H9 (cell line): ENCODE measurements around the gene KLHDC3. TPM values are rescaled to one million over a fixed set of nuclear protein-coding genes. Genes with fewer than 3 reads are reported as not detected.

Experiments
- DNase-seq: peaks from one replicate; pipeline ENCODE4 v3.0.0-alpha.2; 2017
- H2AFZ ChIP-seq: one replicate; pipeline ENCODE4 v1.6.1; 2013; ENCODE audit warnings: mild to moderate bottlenecking, low read length, control low read depth, moderate library complexity
- H2AK5ac ChIP-seq: 2 replicates; pipeline ENCODE4 v1.6.1; 2013; ENCODE audit warnings: low read length, control low read depth, mixed read lengths; ENCODE audit not compliant: insufficient read length
- H2BK120ac ChIP-seq: one replicate; pipeline ENCODE4 v1.6.1; 2013; ENCODE audit warnings: low read depth, mild to moderate bottlenecking, low read length, control low read depth, inconsistent platforms; ENCODE audit not compliant: poor library complexity, severe bottlenecking
- H2BK12ac ChIP-seq: 2 replicates; pipeline ENCODE4 v1.6.1; 2013; ENCODE audit warnings: low read length, control low read depth, mixed read lengths, low read depth; ENCODE audit not compliant: insufficient read length
- H2BK15ac ChIP-seq: 2 replicates; pipeline ENCODE4 v1.6.1; 2013; ENCODE audit warnings: low read depth, low read length, control low read depth
- H2BK20ac ChIP-seq: one replicate; pipeline ENCODE4 v1.6.1; 2013; ENCODE audit warnings: low read depth, mild to moderate bottlenecking, low read length, control low read depth, inconsistent platforms; ENCODE audit not compliant: poor library complexity, severe bottlenecking
- H2BK5ac ChIP-seq: 2 replicates; pipeline ENCODE4 v1.6.1; 2013; ENCODE audit warnings: low read length, control low read depth, mixed read lengths; ENCODE audit not compliant: insufficient read length
- H3K14ac ChIP-seq: 2 replicates; pipeline ENCODE4 v1.6.1; 2013; ENCODE audit warnings: low read length, control low read depth; ENCODE audit not compliant: insufficient read depth
- H3K18ac ChIP-seq: 2 replicates; pipeline ENCODE4 v1.6.1; 2013; ENCODE audit warnings: low read depth, mild to moderate bottlenecking, mixed read lengths, low read length, control low read depth; ENCODE audit not compliant: insufficient read length
- H3K23ac ChIP-seq: 2 replicates; pipeline ENCODE4 v1.6.1; 2013; ENCODE audit warnings: low read length, control low read depth, mixed read lengths, low read depth; ENCODE audit not compliant: insufficient read length
- H3K23me2 ChIP-seq: 2 replicates; pipeline ENCODE4 v1.6.1; 2013; ENCODE audit warnings: low read depth, mild to moderate bottlenecking, mixed read lengths, low read length, control low read depth; ENCODE audit not compliant: insufficient read length, poor library complexity, severe bottlenecking
- H3K27ac ChIP-seq: 2 replicates; pipeline ENCODE4 v1.5.1; 2013; ENCODE audit warnings: low read length, control low read depth, mixed read lengths, low read depth; ENCODE audit not compliant: insufficient read length
- H3K27me3 ChIP-seq: 2 replicates; pipeline ENCODE4 v1.6.1; 2013; ENCODE audit warnings: low read length, control low read depth, inconsistent platforms; ENCODE audit not compliant: insufficient read depth
- H3K4ac ChIP-seq: 2 replicates; pipeline ENCODE4 v1.6.1; 2013; ENCODE audit warnings: low read depth, mild to moderate bottlenecking, control low read depth, inconsistent platforms, low read length, moderate library complexity
- H3K4me1 ChIP-seq: 2 replicates; pipeline ENCODE4 v1.6.1; 2013; ENCODE audit warnings: low read length, control low read depth, inconsistent platforms; ENCODE audit not compliant: insufficient read depth
- H3K4me2 ChIP-seq: 2 replicates; pipeline ENCODE4 v1.6.1; 2013; ENCODE audit warnings: low read length, control low read depth, mixed read lengths; ENCODE audit not compliant: insufficient read length, insufficient read depth
- H3K56ac ChIP-seq: 2 replicates; pipeline ENCODE4 v1.6.1; 2013; ENCODE audit warnings: low read depth, mild to moderate bottlenecking, mixed read lengths, low read length, control low read depth; ENCODE audit not compliant: insufficient read length
- H3K79me1 ChIP-seq: 2 replicates; pipeline ENCODE4 v1.6.1; 2013; ENCODE audit warnings: low read depth, mild to moderate bottlenecking, moderate library complexity, low read length, control low read depth, inconsistent platforms; ENCODE audit not compliant: insufficient read depth, poor library complexity, severe bottlenecking
- H3K79me2 ChIP-seq: 2 replicates; pipeline ENCODE4 v1.6.1; 2013; ENCODE audit warnings: low read length, control low read depth, inconsistent platforms; ENCODE audit not compliant: insufficient read depth
- H3K9ac ChIP-seq: 2 replicates; pipeline ENCODE4 v1.6.1; 2013; ENCODE audit warnings: low read length, control low read depth, mixed read lengths; ENCODE audit not compliant: insufficient read length; ENCODE audit errors: extremely low read depth
- H3K9me3 ChIP-seq: one replicate; pipeline ENCODE4 v1.6.1; 2013; ENCODE audit warnings: low read depth, low read length, inconsistent platforms; ENCODE audit not compliant: control insufficient read depth
- H3T11ph ChIP-seq: one replicate; pipeline ENCODE4 v1.6.1; 2013; ENCODE audit warnings: mild to moderate bottlenecking, low read length, control low read depth, inconsistent platforms
- H4K20me1 ChIP-seq: one replicate; pipeline ENCODE4 v1.6.1; 2013; ENCODE audit not compliant: control insufficient read depth, insufficient read length, insufficient read depth
- H4K5ac ChIP-seq: 2 replicates; pipeline ENCODE4 v1.6.1; 2013; ENCODE audit warnings: low read depth, mild to moderate bottlenecking, mixed read lengths, low read length, control low read depth; ENCODE audit not compliant: insufficient read length
- H4K8ac ChIP-seq: replicated peaks from 2 replicates; pipeline ENCODE4 v1.6.1; 2013; ENCODE audit warnings: low read length, control low read depth, mixed read lengths, low read depth; ENCODE audit not compliant: insufficient read length
- H4K91ac ChIP-seq: 2 replicates; pipeline ENCODE4 v1.6.1; 2013; ENCODE audit warnings: low read depth, mild to moderate bottlenecking, moderate library complexity, mixed read lengths, low read length, control low read depth; ENCODE audit not compliant: insufficient read length
- H3K27ac Mint-ChIP-seq, 3 experiments: 2 replicates in 2 of 3; 3 replicates in 1 of 3; pipeline ENCODE4 v1.8.0; 2020 to 2021; ENCODE audit warnings: mixed read lengths in 3 of 3, mild to moderate bottlenecking in 1 of 3, moderate library complexity in 1 of 3
- H3K27me3 Mint-ChIP-seq: 2 replicates; pipeline ENCODE4 v1.8.0; 2021; ENCODE audit warnings: low read depth, mild to moderate bottlenecking, moderate library complexity, mixed read lengths
- H3K36me3 Mint-ChIP-seq, 3 experiments: 2 replicates in 2 of 3; 3 replicates in 1 of 3; pipeline ENCODE4 v1.8.0; 2020 to 2021; ENCODE audit warnings: low read depth in 3 of 3, mixed read lengths in 3 of 3; ENCODE audit not compliant: insufficient read depth in 1 of 3
- H3K4me1 Mint-ChIP-seq, 2 experiments: 2 replicates each; pipeline ENCODE4 v1.8.0; 2020; ENCODE audit warnings: mixed read lengths in 2 of 2
- H3K4me3 Mint-ChIP-seq, 2 experiments: 2 replicates in 1 of 2; 3 replicates in 1 of 2; pipeline ENCODE4 v1.8.0; 2020 to 2021; ENCODE audit warnings: mild to moderate bottlenecking in 2 of 2, mixed read lengths in 2 of 2, moderate library complexity in 1 of 2
- H3K9me3 Mint-ChIP-seq, 2 experiments: 2 replicates in 1 of 2; 3 replicates in 1 of 2; pipeline ENCODE4 v1.8.0; 2020; ENCODE audit warnings: mild to moderate bottlenecking in 2 of 2, mixed read lengths in 2 of 2, moderate library complexity in 1 of 2
- WGBS: extraction: QIAGEN DNeasy Blood & Tissue Kit; methylation state at CpG from one replicate; pipeline ENCODE4 v1.1.7; 2013; ENCODE audit warnings: missing lambda C conversion rate, low lambda C conversion rate, mixed read lengths; ENCODE audit not compliant: insufficient read length; ENCODE audit errors: extremely low coverage; 5-methylcytosine and 5-hydroxymethylcytosine counted together
- total RNA-seq: library from RNA; stranded (reverse); gene quantifications from 2 replicates; pipeline ENCODE4 v1.2.1, GENCODE V29; 2021
- TF ChIP-seq, protein P1 (sequence below): fragments of 200-600 bp; sonication (generic); conservative IDR thresholded peaks from 3 replicates; pipeline ENCODE4 v1.8.0; 2021; ENCODE audit warnings: antibody characterized with exemption, mild to moderate bottlenecking

Gene KLHDC3
- total RNA-seq, 1 experiment from 2014 or later, result 146 TPM

DNA sequence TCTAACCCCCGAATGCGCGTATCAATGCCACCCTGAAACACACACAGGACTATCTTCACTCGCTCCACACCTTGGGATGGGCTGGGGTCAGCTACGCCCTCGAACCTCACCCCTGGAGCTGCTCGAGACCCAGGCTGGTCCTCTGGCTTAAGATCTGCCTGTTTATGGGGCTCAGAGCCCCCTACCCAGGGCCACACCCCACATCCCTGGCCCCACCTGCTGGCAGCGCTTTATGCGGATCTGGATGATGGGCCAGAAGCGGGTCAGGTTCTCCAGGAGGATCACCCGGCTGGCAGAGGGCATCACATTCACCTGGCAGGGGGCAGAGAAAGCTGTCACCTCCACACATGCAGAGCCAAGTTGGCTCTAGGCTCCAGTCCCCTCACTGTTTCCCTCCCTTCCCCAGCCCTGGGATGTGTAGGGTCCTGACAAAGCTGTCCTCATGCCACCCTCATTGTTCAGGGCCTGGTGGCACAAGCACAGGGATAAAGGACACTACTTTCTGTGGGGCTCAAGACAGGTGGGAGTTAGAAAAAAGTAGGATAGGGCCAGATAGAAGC lies 31.4 kb downstream of the KLHDC3 start:
- no peaks in the 10 kb centered on the region for H3K4me1 ChIP-seq
- H2BK12ac ChIP-seq, result no peak overlapping the region
- H3K27ac ChIP-seq, result no peak overlapping the region
- no peak overlapping the region for H3T11ph ChIP-seq
- H2BK120ac ChIP-seq, result no peak overlapping the region
- H3K79me1 ChIP-seq, result no peaks in the 10 kb centered on the region
- H2AFZ ChIP-seq, result no peak overlapping the region
- DNase-seq, result peak; percentile 22
- Mint-ChIP-seq H3K9me3 (no peaks in the 10 kb centered on the region; a peak in 2 of 5 replicates), H3K4me3 (no peak overlapping the region), H3K4me1 (no peaks in the 10 kb centered on the region), H3K36me3 (peaks cover 22 to 80% (median 79%) of the 10 kb centered on the region in 3 experiments), H3K27me3 (no peaks in the 10 kb centered on the region), H3K27ac (peak overlapping the region in 1 of 3 experiments; percentile 78; a peak in 2 of 7 replicates)
- H3K18ac ChIP-seq, result no peak overlapping the region
- H4K5ac ChIP-seq, result no peak overlapping the region
- H3K56ac ChIP-seq, result no peak overlapping the region
- TF ChIP-seq, protein P1, sequence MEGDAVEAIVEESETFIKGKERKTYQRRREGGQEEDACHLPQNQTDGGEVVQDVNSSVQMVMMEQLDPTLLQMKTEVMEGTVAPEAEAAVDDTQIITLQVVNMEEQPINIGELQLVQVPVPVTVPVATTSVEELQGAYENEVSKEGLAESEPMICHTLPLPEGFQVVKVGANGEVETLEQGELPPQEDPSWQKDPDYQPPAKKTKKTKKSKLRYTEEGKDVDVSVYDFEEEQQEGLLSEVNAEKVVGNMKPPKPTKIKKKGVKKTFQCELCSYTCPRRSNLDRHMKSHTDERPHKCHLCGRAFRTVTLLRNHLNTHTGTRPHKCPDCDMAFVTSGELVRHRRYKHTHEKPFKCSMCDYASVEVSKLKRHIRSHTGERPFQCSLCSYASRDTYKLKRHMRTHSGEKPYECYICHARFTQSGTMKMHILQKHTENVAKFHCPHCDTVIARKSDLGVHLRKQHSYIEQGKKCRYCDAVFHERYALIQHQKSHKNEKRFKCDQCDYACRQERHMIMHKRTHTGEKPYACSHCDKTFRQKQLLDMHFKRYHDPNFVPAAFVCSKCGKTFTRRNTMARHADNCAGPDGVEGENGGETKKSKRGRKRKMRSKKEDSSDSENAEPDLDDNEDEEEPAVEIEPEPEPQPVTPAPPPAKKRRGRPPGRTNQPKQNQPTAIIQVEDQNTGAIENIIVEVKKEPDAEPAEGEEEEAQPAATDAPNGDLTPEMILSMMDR, result no peak
- WGBS, result no CpG with 5 or more reads among the region's 11 CpGs
- no peak overlapping the region for H3K4ac ChIP-seq
- H2BK15ac ChIP-seq, result no peak overlapping the region
- no peaks in the 10 kb centered on the region for H4K20me1 ChIP-seq
- H3K9ac ChIP-seq, result no peak overlapping the region
- H2BK20ac ChIP-seq, result no peak overlapping the region
- no peaks in the 10 kb centered on the region for H3K9me3 ChIP-seq
- H3K23ac ChIP-seq, result no peak overlapping the region
- H3K23me2 ChIP-seq, result no peaks in the 10 kb centered on the region
- H3K4me2 ChIP-seq, result no peak overlapping the region
- no peak overlapping the region for H4K8ac ChIP-seq
- H4K91ac ChIP-seq, result no peak overlapping the region
- H2AK5ac ChIP-seq, result no peak overlapping the region
- H2BK5ac ChIP-seq, result no peak overlapping the region
- H3K27me3 ChIP-seq, result no peaks in the 10 kb centered on the region
- H3K79me2 ChIP-seq, result no peaks in the 10 kb centered on the region
- no peak overlapping the region for H3K14ac ChIP-seq
